Epithelial cell of esophagus (primary cell): ENCODE results near the gene GLOD4.
"Not testable (repeated sequence)": the region's sequence is repeated elsewhere in the genome, so short reads cannot be mapped to it uniquely, and the experiment has no call there.

ENCODE experiments used
- DNase-seq: peaks from one replicate; pipeline ENCODE4 v3.0.0; 2010; ENCODE audit warnings: low read depth
- H3K4me3 ChIP-seq: 2 replicates; pipeline ENCODE4 v1.5.1; 2011; ENCODE audit warnings: mild to moderate bottlenecking, low read length, control low read depth
- CTCF ChIP-seq: IDR thresholded peaks from 2 replicates; pipeline ENCODE4 v1.5.1; 2011; ENCODE audit warnings: low read depth, mild to moderate bottlenecking, low read length, control low read depth, inconsistent platforms; ENCODE audit not compliant: insufficient read depth; ENCODE audit errors: missing control alignments

Gene GLOD4

GRCh38 chr17:781805-782731 lies at the start of gene GLOD4, which contains the start of gene MRM3:
Gene GLOD4, minus strand, starts transcription at chr17:782280. Its CDS starts 25 bp downstream, at chr17:782255.
Gene MRM3, plus strand, starts transcription at chr17:782353. Its CDS starts 26 bp downstream, at chr17:782379.
- TF ChIP-seq CTCF: no peak
- peak within 1 kb of the TSS; percentile 99 for H3K4me3 ChIP-seq

GRCh38 chr17:830950-831349 lies 48.9 kb upstream of the GLOD4 start:
- no peak overlapping the region for H3K4me3 ChIP-seq
- TF ChIP-seq CTCF: no peak
- DNase-seq: no peak

More at GRCh38 chr17:781805-782731, at the start of gene GLOD4, which contains the start of gene MRM3:
- peak; percentile 89 for DNase-seq

GRCh38 chr17:830381-830780 lies 48.3 kb upstream of the GLOD4 start:
- no peak for DNase-seq
- no peak for TF ChIP-seq CTCF
- H3K4me3 ChIP-seq: no peak overlapping the region

- DNase-seq, H3K4me3 ChIP-seq: not testable (repeated sequence)
Observed at GRCh38 chr17:829614-830013, 47.5 kb upstream of the GLOD4 start.

GRCh38 chr17:828761-829160 lies 46.7 kb upstream of the GLOD4 start:
- no peak for DNase-seq
- H3K4me3 ChIP-seq: no peak overlapping the region
- no peak for TF ChIP-seq CTCF

GRCh38 chr17:826778-827177 lies 44.7 kb upstream of the GLOD4 start:
- no peak for DNase-seq
- no peak for TF ChIP-seq CTCF
- no peak overlapping the region for H3K4me3 ChIP-seq

GRCh38 chr17:825216-825615 lies 43.1 kb upstream of the GLOD4 start:
- DNase-seq: no peak
- no peak overlapping the region for H3K4me3 ChIP-seq
- no peak for TF ChIP-seq CTCF
